ENCODE results near the gene BDKRB2.

- no peak for TF ChIP-seq CTCF (IDR thresholded peaks at IDR 0.05; ENCODE audit: insufficient read depth, low read depth, low read length)
- TF ChIP-seq EZH2 (IDR thresholded peaks at IDR 0.05; ENCODE audit: insufficient read depth, low read length) = no peak
Measured at GRCh38 chr14:96158735-96159134, 45.9 kb upstream of the BDKRB2 start.

All from astrocyte (in vitro differentiated cells and primary cell).